Measurements from ENCODE around the gene TMEM203. TPM values are rescaled to one million over a fixed set of nuclear protein-coding genes. Genes with fewer than 3 reads are reported as not detected.
A peak's percentile ranks its signal among the peaks of the same experiment; 100 is the strongest.

TMEM203 gene
- total and polyA plus RNA-seq, 2 of the 13 experiments (the other 11 are each of a cell fraction or from before 2014, with no cell fraction given): 23.4 to 36.7 TPM

GRCh38 chr9:137188086-137188489, 17.4 kb downstream of the TMEM203 start (continued):
- TF ChIP-seq THRA (CRISPR knock-in tag; IDR thresholded peaks at IDR 0.05; ENCODE audit: borderline replicate concordance): no peak
- no peak for TF ChIP-seq ZSCAN31 (CRISPR knock-in tag; IDR thresholded peaks at IDR 0.05; ENCODE audit: low read depth)
- no peak for TF ChIP-seq ZNF547 (CRISPR knock-in tag; IDR thresholded peaks at IDR 0.05)
- no peak for TF ChIP-seq ADNP (CRISPR knock-in tag; IDR thresholded peaks at IDR 0.05)
- TF ChIP-seq ZNF788 (CRISPR knock-in tag; IDR thresholded peaks at IDR 0.05; ENCODE audit: borderline replicate concordance): no peak
- 0 out of 2 replicates have a peak, but pooled peaks have one; percentile 4 for TF ChIP-seq ZC3H13 (CRISPR knock-in tag; IDR thresholded peaks at IDR 0.05)
- TF ChIP-seq HMG20B (CRISPR knock-in tag; conservative IDR thresholded peaks at IDR 0.05): 0 out of 2 replicates have a peak, but pooled peaks have one; percentile 22
- TF ChIP-seq MAX (IDR thresholded peaks at IDR 0.05): no peak
- no peak for TF ChIP-seq MEIS2 (CRISPR knock-in tag; IDR thresholded peaks at IDR 0.05)
- no peak for TF ChIP-seq ARID2 (CRISPR knock-in tag; IDR thresholded peaks at IDR 0.05; ENCODE audit: borderline replicate concordance)
- TF ChIP-seq TEAD2 (CRISPR knock-in tag; IDR thresholded peaks at IDR 0.05): no peak
- TF ChIP-seq ZNF441 (CRISPR knock-in tag; IDR thresholded peaks at IDR 0.05; ENCODE audit: borderline replicate concordance): no peak
- TF ChIP-seq ZBTB43 (CRISPR knock-in tag; conservative IDR thresholded peaks at IDR 0.05): no peak; the same call in 1 of the 2 replicates
- no peak for TF ChIP-seq TGIF2 (CRISPR knock-in tag; IDR thresholded peaks at IDR 0.05)
- TF ChIP-seq NFATC3 (CRISPR knock-in tag; IDR thresholded peaks at IDR 0.05): 0 out of 2 replicates have a peak, but pooled peaks have one; percentile 48
- TF ChIP-seq SRSF9 (IDR thresholded peaks at IDR 0.05; ENCODE audit: borderline replicate concordance, insufficient read depth, low read depth, low read length, poor library complexity, severe bottlenecking): no peak
- no peak for TF ChIP-seq KLF6 (CRISPR knock-in tag; IDR thresholded peaks at IDR 0.05)
- no peak for TF ChIP-seq ZSCAN22 (CRISPR knock-in tag; IDR thresholded peaks at IDR 0.05)
- no peak for TF ChIP-seq GATAD2A (CRISPR knock-in tag; IDR thresholded peaks at IDR 0.05)
